DOHH2 (cell line): ENCODE results near the gene HES7.

Experiments
- H3F3A ChIP-seq: fragments of 200-600 bp; sonication (generic), shearing (Covaris generic); 2 replicates; pipeline ENCODE4 v1.6.0; 2016; ENCODE audit warnings: antibody characterized with exemption, mild to moderate bottlenecking; ENCODE audit not compliant: control insufficient read depth, insufficient read depth
- H3K27ac ChIP-seq: fragments of 200-600 bp; sonication (generic); 2 replicates; pipeline ENCODE4 v1.5.1; 2014; ENCODE audit warnings: low read depth, mild to moderate bottlenecking, low read length, moderate library complexity
- H3K27me3 ChIP-seq: fragments of 200-600 bp; sonication (generic); 2 replicates; pipeline ENCODE4 v1.6.1; 2014; ENCODE audit warnings: mild to moderate bottlenecking, low read length, mixed read lengths; ENCODE audit not compliant: control insufficient read depth
- H3K36me3 ChIP-seq: fragments of 200-600 bp; sonication (generic); 2 replicates; pipeline ENCODE4 v1.6.1; 2014; ENCODE audit warnings: mild to moderate bottlenecking, low read length, moderate library complexity, mixed read lengths; ENCODE audit not compliant: control insufficient read depth
- H3K4me1 ChIP-seq: fragments of 200-600 bp; sonication (generic); 2 replicates; pipeline ENCODE4 v1.6.1; 2014; ENCODE audit warnings: mild to moderate bottlenecking, low read length, mixed read lengths; ENCODE audit not compliant: control insufficient read depth
- H3K4me2 ChIP-seq: fragments of 200-600 bp; sonication (generic); 2 replicates; pipeline ENCODE4 v1.6.0; 2014; ENCODE audit warnings: mild to moderate bottlenecking, low read length, moderate library complexity
- H3K4me3 ChIP-seq: fragments of 200-600 bp; sonication (generic); 2 replicates; pipeline ENCODE4 v1.5.1; 2014; ENCODE audit warnings: mild to moderate bottlenecking, low read length, mixed read lengths
- H3K79me2 ChIP-seq: fragments of 200-600 bp; sonication (generic); 2 replicates; pipeline ENCODE4 v1.6.1; 2014; ENCODE audit warnings: mild to moderate bottlenecking, low read length, mixed read lengths; ENCODE audit not compliant: control insufficient read depth
- H3K9me2 ChIP-seq: fragments of 200-600 bp; sonication (generic); replicated peaks from 2 replicates; pipeline ENCODE4 v1.6.1; 2014; ENCODE audit warnings: mild to moderate bottlenecking, low read length, mixed read lengths; ENCODE audit not compliant: control insufficient read depth
- H3K9me3 ChIP-seq: fragments of 200-600 bp; sonication (generic); 2 replicates; pipeline ENCODE4 v1.6.1; 2014; ENCODE audit warnings: antibody characterized with exemption, low read length, mixed read lengths; ENCODE audit not compliant: control insufficient read depth, insufficient read depth
- H4K20me1 ChIP-seq: fragments of 200-600 bp; sonication (generic); 2 replicates; pipeline ENCODE4 v1.6.0; 2014; ENCODE audit warnings: low read depth, mild to moderate bottlenecking, antibody characterized with exemption, low read length, moderate library complexity; ENCODE audit not compliant: control insufficient read depth, insufficient read depth
- EZH2phosphoT487 ChIP-seq: fragments of 200-600 bp; sonication (generic); IDR thresholded peaks from 2 replicates; pipeline ENCODE4 v1.6.1; 2017; ENCODE audit warnings: borderline replicate concordance, mild to moderate bottlenecking, antibody characterized with exemption, low read length, moderate library complexity, mixed read lengths
- TF ChIP-seq, protein P1 (sequence below): fragments of 200-600 bp; sonication (generic); IDR thresholded peaks from one replicate; pipeline ENCODE4 v1.5.1; 2014; ENCODE audit warnings: antibody characterized with exemption, mild to moderate bottlenecking, low read depth, low read length; ENCODE audit not compliant: poor library complexity, severe bottlenecking

The HES7 gene

DNA sequence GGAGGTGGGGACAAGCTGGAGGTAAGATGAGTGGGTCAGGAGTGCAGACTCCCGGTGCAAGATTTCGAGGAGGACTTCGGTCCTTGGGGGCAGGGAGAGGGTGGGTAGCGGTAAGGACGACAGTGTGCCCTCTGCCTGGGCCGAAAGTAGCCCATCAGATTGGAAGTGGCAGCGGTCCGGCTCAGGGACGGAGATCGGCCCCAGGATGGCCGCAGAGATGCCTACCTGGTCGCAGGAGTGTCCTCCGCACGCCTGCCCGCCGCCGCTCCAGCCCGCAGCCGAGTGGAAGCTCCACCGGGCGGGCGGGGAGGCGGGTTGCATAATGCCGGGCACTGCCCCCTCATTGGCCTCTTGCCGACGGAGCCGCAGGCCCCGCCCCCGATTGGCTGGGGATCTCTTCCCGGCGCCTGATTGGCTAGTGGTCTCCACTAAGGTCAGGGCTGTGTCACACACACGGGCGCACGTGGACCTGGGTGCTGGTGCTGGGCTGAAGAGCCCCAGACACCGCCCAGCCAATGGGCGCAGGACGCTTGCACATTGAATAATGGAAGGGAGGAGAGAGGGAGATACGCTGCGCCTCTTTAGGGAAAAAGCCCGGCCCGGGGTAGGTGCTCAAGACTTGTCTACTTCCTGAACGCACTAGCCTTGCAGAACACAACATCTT lies 28.3 kb upstream of the HES7 start, which contains the start of gene PER1:
Gene PER1, minus strand, starts transcription at position 293 of the 664 bp plus-strand sequence. CDS start 1,698 bp downstream, outside the sequence.
- H3K4me1 ChIP-seq, result peaks cover 64% of the 10 kb centered on the region
- no peaks in the 10 kb centered on the region for H3K27me3 ChIP-seq
- no peaks in the 10 kb centered on the region for H4K20me1 ChIP-seq
- H3K4me3 ChIP-seq, result peak within 1 kb of the TSS; percentile 90
- H3K9me2 ChIP-seq, result no peaks in the 10 kb centered on the region
- no peaks in the 10 kb centered on the region for H3K9me3 ChIP-seq
- H3F3A ChIP-seq, result peaks cover 11% of the 10 kb centered on the region
- peaks cover 30% of the 10 kb centered on the region for H3K36me3 ChIP-seq
- H3K79me2 ChIP-seq, result peaks cover 24% of the 10 kb centered on the region
- TF ChIP-seq, protein P1, sequence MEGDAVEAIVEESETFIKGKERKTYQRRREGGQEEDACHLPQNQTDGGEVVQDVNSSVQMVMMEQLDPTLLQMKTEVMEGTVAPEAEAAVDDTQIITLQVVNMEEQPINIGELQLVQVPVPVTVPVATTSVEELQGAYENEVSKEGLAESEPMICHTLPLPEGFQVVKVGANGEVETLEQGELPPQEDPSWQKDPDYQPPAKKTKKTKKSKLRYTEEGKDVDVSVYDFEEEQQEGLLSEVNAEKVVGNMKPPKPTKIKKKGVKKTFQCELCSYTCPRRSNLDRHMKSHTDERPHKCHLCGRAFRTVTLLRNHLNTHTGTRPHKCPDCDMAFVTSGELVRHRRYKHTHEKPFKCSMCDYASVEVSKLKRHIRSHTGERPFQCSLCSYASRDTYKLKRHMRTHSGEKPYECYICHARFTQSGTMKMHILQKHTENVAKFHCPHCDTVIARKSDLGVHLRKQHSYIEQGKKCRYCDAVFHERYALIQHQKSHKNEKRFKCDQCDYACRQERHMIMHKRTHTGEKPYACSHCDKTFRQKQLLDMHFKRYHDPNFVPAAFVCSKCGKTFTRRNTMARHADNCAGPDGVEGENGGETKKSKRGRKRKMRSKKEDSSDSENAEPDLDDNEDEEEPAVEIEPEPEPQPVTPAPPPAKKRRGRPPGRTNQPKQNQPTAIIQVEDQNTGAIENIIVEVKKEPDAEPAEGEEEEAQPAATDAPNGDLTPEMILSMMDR, result no peak
- TF ChIP-seq EZH2phosphoT487, result no peak
- peak within 1 kb of the TSS; percentile 99 for H3K4me2 ChIP-seq
- peak within 1 kb of the TSS; percentile 64 for H3K27ac ChIP-seq

DNA sequence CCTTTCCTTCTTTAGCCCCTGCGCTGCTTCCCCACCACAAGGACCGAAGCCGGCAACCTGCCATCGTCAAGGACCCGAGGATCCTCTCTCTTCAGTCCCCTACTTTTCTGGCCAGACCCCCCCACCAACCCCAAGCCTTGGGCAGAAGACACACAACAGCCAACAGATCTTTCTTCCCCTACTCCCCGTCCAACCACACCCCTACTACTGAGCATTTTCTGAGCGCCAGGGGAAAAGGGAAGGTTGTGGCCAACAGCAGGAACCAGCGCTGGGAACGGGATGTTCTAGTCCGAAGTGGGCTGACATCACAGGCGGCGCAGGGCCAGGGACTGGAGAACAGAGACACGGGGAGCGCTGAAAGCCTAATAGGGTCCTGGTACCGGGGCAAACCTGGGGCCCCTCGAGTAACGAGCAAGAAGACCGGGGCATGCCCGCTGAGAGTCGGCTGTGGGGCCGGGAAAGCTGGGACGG lies 27.8 kb upstream of the HES7 start:
- peaks cover 24% of the 10 kb centered on the region for H3K79me2 ChIP-seq
- peaks cover 58% of the 10 kb centered on the region for H3K4me1 ChIP-seq
- TF ChIP-seq EZH2phosphoT487, result no peak
- TF ChIP-seq, protein P1, result no peak
- peaks cover 35% of the 10 kb centered on the region for H3K36me3 ChIP-seq
- no peaks in the 10 kb centered on the region for H3K9me3 ChIP-seq
- H3F3A ChIP-seq, result peaks cover 11% of the 10 kb centered on the region
- no peaks in the 10 kb centered on the region for H3K9me2 ChIP-seq
- H4K20me1 ChIP-seq, result no peaks in the 10 kb centered on the region
- H3K4me2 ChIP-seq, result peak overlapping the region; percentile 99
- H3K27me3 ChIP-seq, result no peaks in the 10 kb centered on the region
- peak overlapping the region; percentile 90 for H3K4me3 ChIP-seq
- H3K27ac ChIP-seq, result peak overlapping the region; percentile 64

DNA sequence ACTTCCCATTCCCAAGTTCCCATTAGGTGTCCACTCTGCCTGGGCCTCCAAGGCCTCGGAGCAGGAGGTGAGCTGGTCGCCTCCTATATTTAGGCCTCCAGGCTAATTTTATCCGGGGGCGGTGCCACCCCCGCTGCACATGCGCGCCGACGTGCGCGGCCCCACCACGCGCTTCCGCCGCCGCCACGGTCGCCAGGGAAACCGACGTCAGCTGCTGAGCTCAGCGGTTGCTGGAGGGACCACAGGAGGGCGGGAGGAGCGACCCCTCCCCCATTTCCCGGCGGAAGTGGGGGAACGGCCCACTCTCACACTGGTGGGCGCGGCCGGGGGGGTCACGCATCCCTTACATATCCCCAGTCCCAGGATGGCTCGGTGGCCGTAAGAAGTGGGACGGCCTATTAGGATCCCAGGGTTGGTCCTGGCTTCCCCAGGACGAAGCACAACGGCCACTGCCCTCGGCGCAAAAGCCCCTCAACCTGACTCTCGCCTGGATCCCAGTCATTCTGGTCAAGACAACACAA lies 27.3 kb upstream of the HES7 start:
- Histone ChIP-seq H3K36me3 (peaks cover 39% of the 10 kb centered on the region), H4K20me1 (no peaks in the 10 kb centered on the region), H3F3A (peaks cover 11% of the 10 kb centered on the region), H3K27ac (peak overlapping the region; percentile 64), H3K4me1 (peaks cover 58% of the 10 kb centered on the region), H3K4me3 (peak overlapping the region; percentile 90), H3K9me3 (no peaks in the 10 kb centered on the region), H3K4me2 (peak overlapping the region; percentile 99), H3K27me3 (no peaks in the 10 kb centered on the region), H3K9me2 (no peaks in the 10 kb centered on the region), H3K79me2 (peaks cover 24% of the 10 kb centered on the region)
- TF ChIP-seq, protein P1, result no peak
- TF ChIP-seq EZH2phosphoT487, result no peak
